Measurements from ENCODE around the gene SLC4A8.

SLC4A8 gene

GRCh38 chr12:51538149-51538548, 113.5 kb downstream of the SLC4A8 start:
- ChIA-PET CTCF (interaction anchor here (1.4 to 2.0 kb wide), 3 partner anchors 12 to 140 kb away, joined by 3 to 6 read pairs (median 6); no protein-coding TSS in a partner anchor), POLR2A (no interaction called here)
- no peak overlapping the region for H3K4me3 ChIP-seq (ENCODE audit: low read depth, low read length)
- no peak for TF ChIP-seq CTCF (IDR thresholded peaks at IDR 0.05; ENCODE audit: insufficient read depth, low read length, missing control alignments)
- DNase-seq (ENCODE audit: low read depth, low spot score): no peak

- H3K4me3 ChIP-seq (ENCODE audit: low read depth, low read length): no peak overlapping the region
- DNase-seq (ENCODE audit: low read depth, low spot score): no peak
- TF ChIP-seq CTCF (IDR thresholded peaks at IDR 0.05; ENCODE audit: insufficient read depth, low read length, missing control alignments): no peak
- ChIA-PET POLR2A (no interaction called here), CTCF (interaction anchor here (1.4 to 2.0 kb wide), 2 partner anchors 11 to 54 kb away, joined by 3 to 6 read pairs; no protein-coding TSS in a partner anchor)
These were observed 114.0 kb downstream of the SLC4A8 start for GRCh38 chr12:51538599-51538998.

GRCh38 chr12:51540996-51541395, 116.4 kb downstream of the SLC4A8 start:
- no peak overlapping the region for H3K4me3 ChIP-seq (ENCODE audit: low read depth, low read length)
- TF ChIP-seq CTCF (IDR thresholded peaks at IDR 0.05; ENCODE audit: insufficient read depth, low read length, missing control alignments): no peak
- CTCF ChIA-PET: interaction anchor here (1.0 to 2.5 kb wide), 3 partner anchors 9 to 283 kb away, joined by 3 to 8 read pairs (median 8); no protein-coding TSS in a partner anchor
- POLR2A ChIA-PET: no interaction called here
- DNase-seq (ENCODE audit: low read depth, low spot score): no peak

- ChIA-PET CTCF (interaction anchor here (5.1 kb wide), 1 partner anchor 14 kb away, joined by 36 read pairs; no protein-coding TSS in a partner anchor), POLR2A (no interaction called here)
- DNase-seq (ENCODE audit: low read depth, low spot score): no peak
- no peak overlapping the region for H3K4me3 ChIP-seq (ENCODE audit: low read depth, low read length)
- TF ChIP-seq CTCF (IDR thresholded peaks at IDR 0.05; ENCODE audit: insufficient read depth, low read length, missing control alignments): no peak
These were observed 121.5 kb downstream of the SLC4A8 start for GRCh38 chr12:51546097-51546496.

- H3K4me3 ChIP-seq (ENCODE audit: low read depth, low read length): no peak overlapping the region
- TF ChIP-seq CTCF (IDR thresholded peaks at IDR 0.05; ENCODE audit: insufficient read depth, low read length, missing control alignments): no peak
- no peak for DNase-seq (ENCODE audit: low read depth, low spot score)
- ChIA-PET CTCF (interaction anchor here (0.9 to 5.1 kb wide), 2 partner anchors 15 to 132 kb away, joined by 3 to 36 read pairs; no protein-coding TSS in a partner anchor), POLR2A (no interaction called here)
These were observed 123.0 kb downstream of the SLC4A8 start for GRCh38 chr12:51547606-51548005.

GRCh38 chr12:51548241-51548640, 123.6 kb downstream of the SLC4A8 start:
- no peak for TF ChIP-seq CTCF (IDR thresholded peaks at IDR 0.05; ENCODE audit: insufficient read depth, low read length, missing control alignments)
- no peak overlapping the region for H3K4me3 ChIP-seq (ENCODE audit: low read depth, low read length)
- DNase-seq (ENCODE audit: low read depth, low spot score): no peak
- ChIA-PET CTCF (interaction anchor here (5.1 kb wide), 1 partner anchor 16 kb away, joined by 36 read pairs; no protein-coding TSS in a partner anchor), POLR2A (no interaction called here)
